ENCODE results near the gene PITPNC1.

DNA sequence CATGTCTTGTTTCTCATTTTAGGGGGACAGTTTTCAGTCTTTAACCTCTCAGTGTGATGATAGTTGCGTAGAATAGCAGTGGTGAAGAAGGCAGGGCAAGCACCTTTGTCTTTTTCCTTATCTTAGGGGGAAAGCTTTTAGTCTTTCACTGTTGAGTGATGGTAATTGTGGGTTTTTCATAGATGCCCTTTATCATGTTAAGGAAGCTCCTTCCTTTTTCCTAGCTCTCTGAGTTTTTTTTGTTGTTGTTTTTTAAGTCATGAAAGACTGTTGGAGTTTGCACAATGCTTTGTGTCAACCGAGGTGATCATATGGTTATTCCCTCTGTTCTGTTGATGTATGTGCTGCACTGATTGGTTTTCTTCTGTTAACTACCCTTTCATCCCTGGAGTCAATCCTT lies 356.4 kb downstream of the PITPNC1 start:
- no peak for TF ChIP-seq EZH2 (IDR thresholded peaks at IDR 0.05; ENCODE audit: insufficient read depth, low read length)
- TF ChIP-seq, protein P1, sequence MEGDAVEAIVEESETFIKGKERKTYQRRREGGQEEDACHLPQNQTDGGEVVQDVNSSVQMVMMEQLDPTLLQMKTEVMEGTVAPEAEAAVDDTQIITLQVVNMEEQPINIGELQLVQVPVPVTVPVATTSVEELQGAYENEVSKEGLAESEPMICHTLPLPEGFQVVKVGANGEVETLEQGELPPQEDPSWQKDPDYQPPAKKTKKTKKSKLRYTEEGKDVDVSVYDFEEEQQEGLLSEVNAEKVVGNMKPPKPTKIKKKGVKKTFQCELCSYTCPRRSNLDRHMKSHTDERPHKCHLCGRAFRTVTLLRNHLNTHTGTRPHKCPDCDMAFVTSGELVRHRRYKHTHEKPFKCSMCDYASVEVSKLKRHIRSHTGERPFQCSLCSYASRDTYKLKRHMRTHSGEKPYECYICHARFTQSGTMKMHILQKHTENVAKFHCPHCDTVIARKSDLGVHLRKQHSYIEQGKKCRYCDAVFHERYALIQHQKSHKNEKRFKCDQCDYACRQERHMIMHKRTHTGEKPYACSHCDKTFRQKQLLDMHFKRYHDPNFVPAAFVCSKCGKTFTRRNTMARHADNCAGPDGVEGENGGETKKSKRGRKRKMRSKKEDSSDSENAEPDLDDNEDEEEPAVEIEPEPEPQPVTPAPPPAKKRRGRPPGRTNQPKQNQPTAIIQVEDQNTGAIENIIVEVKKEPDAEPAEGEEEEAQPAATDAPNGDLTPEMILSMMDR (IDR thresholded peaks at IDR 0.05; ENCODE audit: insufficient read depth, low read depth, low read length), result no peak
